HCT116 (cell line): Measurements from ENCODE around the gene SPNS1. TPM values are rescaled to one million over a fixed set of nuclear protein-coding genes. Genes with fewer than 3 reads are reported as not detected.

Source experiments
- ATAC-seq: fragments of 200-7000 bp; cut with Tn5 transposase; 2 replicates; pipeline ENCODE4 v1.9.1; 2020; ENCODE audit warnings: mild to moderate bottlenecking, moderate library complexity
- BruUV-seq: library from RNA; stranded (reverse); fragments of 400-500 nt; replicated peaks from 2 replicates; lab custom pipeline; 2021; lab: Mats Ljungman, UMichigan
- CTCF ChIA-PET: fragments of 300-600 bp; sonication (Branson Sonifier 250); formaldehyde crosslinking; loops from one replicate; lab custom pipeline; 2021; ENCODE audit warnings: antibody characterized with exemption; lab: Charles Lee
- POLR2A ChIA-PET: fragments of 300-600, 350-600 bp; sonication (Branson Sonifier 250); formaldehyde crosslinking; loops from one replicate; lab custom pipeline; 2021; ENCODE audit warnings: antibody characterized with exemption; lab: Charles Lee
- RAD21 ChIA-PET, 2 experiments: fragments of 300-600 bp; sonication (Branson Sonifier 250); formaldehyde crosslinking; loops; one replicate each; lab custom pipeline; 2023; ENCODE audit warnings: low total read pairs in 2 of 2; ENCODE audit not compliant: uncharacterized antibody in 2 of 2, unreplicated experiment in 2 of 2, low non-redundant PET in 1 of 2; lab: Charles Lee
- DNase-seq: peaks from one replicate; pipeline ENCODE4 v3.0.0-alpha.2; 2010; ENCODE audit warnings: low read depth, low spot score
- H2AFZ ChIP-seq: fragments of 200-600 bp; shearing (Covaris generic), sonication (generic); 2 replicates; pipeline ENCODE4 v1.6.1; 2017; ENCODE audit warnings: low read depth, mixed run types, mixed read lengths, antibody characterized with exemption, low read length; ENCODE audit not compliant: poor library complexity, severe bottlenecking
- H3K27ac ChIP-seq: 2 replicates; pipeline ENCODE4 v1.5.1; 2012; ENCODE audit warnings: low read depth, low read length
- H3K27me3 ChIP-seq: fragments of 200-600 bp; sonication (generic); 2 replicates; pipeline ENCODE4 v1.6.1; 2016; ENCODE audit warnings: mixed run types, low read length, mixed read lengths; ENCODE audit not compliant: insufficient read depth
- H3K36me3 ChIP-seq, 2 experiments: fragments of 200-500 bp in 1 of 2; fragments of 200-600 bp in 1 of 2; sonication (Bioruptor generic) in 1 of 2; sonication (generic) in 1 of 2; 2 replicates each; pipeline versions ENCODE4 v1.5.1 to v1.6.1; 2014 to 2016; ENCODE audit warnings: low read length in 2 of 2, inconsistent platforms in 1 of 2, mixed read lengths in 1 of 2, mixed run types in 1 of 2; ENCODE audit not compliant: insufficient read depth in 2 of 2, control insufficient read depth in 1 of 2
- H3K4me1 ChIP-seq, 2 experiments: fragments of 200-600 bp in 1 of 2; sonication (generic) in 1 of 2; 2 replicates each; pipeline versions ENCODE4 v1.5.1 to v1.6.1; 2012 to 2017; ENCODE audit warnings: low read length in 2 of 2, inconsistent platforms in 1 of 2, mild to moderate bottlenecking in 1 of 2, mixed read lengths in 1 of 2, mixed run types in 1 of 2, moderate library complexity in 1 of 2; ENCODE audit not compliant: insufficient read depth in 2 of 2, control insufficient read depth in 1 of 2
- H3K4me2 ChIP-seq: fragments of 200-600 bp; sonication (generic); 2 replicates; pipeline ENCODE4 v1.6.1; 2017; ENCODE audit warnings: mixed run types, low read length, mixed read lengths
- H3K4me3 ChIP-seq, 2 experiments: fragments of 200-600 bp in 1 of 2; sonication (generic) in 1 of 2; replicated peaks in 1 of 2; 2 replicates each; pipeline ENCODE4 v1.5.1; 2011 to 2016; ENCODE audit warnings: low read length in 2 of 2, control low read depth in 1 of 2, low read depth in 1 of 2, mild to moderate bottlenecking in 1 of 2, mixed read lengths in 1 of 2, mixed run types in 1 of 2
- H3K79me2 ChIP-seq: fragments of 200-600 bp; sonication (generic); 2 replicates; pipeline ENCODE4 v1.6.1; 2017; ENCODE audit warnings: mild to moderate bottlenecking, mixed run types, low read length, moderate library complexity, mixed read lengths; ENCODE audit not compliant: insufficient read depth
- H3K9ac ChIP-seq: fragments of 200-600 bp; sonication (generic); 2 replicates; pipeline ENCODE4 v1.6.1; 2016; ENCODE audit warnings: low read length, mixed read lengths
- H3K9me2 ChIP-seq: fragments of 200-600 bp; sonication (generic), shearing (Covaris generic); 2 replicates; pipeline ENCODE4 v1.6.1; 2017; ENCODE audit warnings: mixed run types, mild to moderate bottlenecking, moderate library complexity; ENCODE audit not compliant: insufficient read depth
- H3K9me3 ChIP-seq, 2 experiments: fragments of 200-500 bp in 1 of 2; fragments of 200-600 bp in 1 of 2; sonication (Bioruptor generic) in 1 of 2; sonication (generic) in 1 of 2; 2 replicates each; pipeline ENCODE4 v1.6.1; 2014 to 2017; ENCODE audit warnings: low read length in 2 of 2, mixed read lengths in 2 of 2, inconsistent platforms in 1 of 2, low read depth in 1 of 2, mild to moderate bottlenecking in 1 of 2, mixed run types in 1 of 2, moderate library complexity in 1 of 2; ENCODE audit not compliant: control insufficient read depth in 1 of 2, insufficient read depth in 1 of 2
- H4K20me1 ChIP-seq: fragments of 200-600 bp; sonication (generic), shearing (Covaris generic); 2 replicates; pipeline ENCODE4 v1.6.1; 2017; ENCODE audit warnings: mixed run types, mild to moderate bottlenecking, moderate library complexity; ENCODE audit not compliant: insufficient read depth
- ATF3 ChIP-seq: IDR thresholded peaks from 2 replicates; pipeline ENCODE4 v1.6.1; 2012
- CBX3 ChIP-seq: IDR thresholded peaks from 2 replicates; pipeline ENCODE4 v1.6.1; 2012; ENCODE audit warnings: low read depth
- EGR1 ChIP-seq: IDR thresholded peaks from 2 replicates; pipeline ENCODE4 v1.6.1; 2012; ENCODE audit warnings: low read depth
- ELF1 ChIP-seq: IDR thresholded peaks from 2 replicates; pipeline ENCODE4 v1.6.1; 2012; ENCODE audit warnings: low read depth, borderline replicate concordance
- EZH2 ChIP-seq: fragments of 200-600 bp; sonication (generic); IDR thresholded peaks from 2 replicates; pipeline ENCODE4 v1.6.1; 2017; ENCODE audit warnings: antibody characterized with exemption, mixed run types
- FOSL1 ChIP-seq: IDR thresholded peaks from 2 replicates; pipeline ENCODE4 v1.6.1; 2012; ENCODE audit warnings: low read depth
- POLR2A ChIP-seq: IDR thresholded peaks from 2 replicates; pipeline ENCODE4 v1.7.0; 2011; ENCODE audit warnings: borderline replicate concordance; ENCODE audit not compliant: insufficient read depth, insufficient read length; ENCODE audit errors: extremely low read depth
- POLR2AphosphoS5 ChIP-seq: IDR thresholded peaks from 2 replicates; pipeline ENCODE4 v1.6.1; 2011; ENCODE audit warnings: mild to moderate bottlenecking, low read depth, low read length, moderate library complexity
- REST ChIP-seq: IDR thresholded peaks from 2 replicates; pipeline ENCODE4 v1.6.1; 2012; ENCODE audit warnings: low read depth
- SRF ChIP-seq: IDR thresholded peaks from 2 replicates; pipeline ENCODE4 v1.6.1; 2012; ENCODE audit warnings: low read depth
- TCF7L2 ChIP-seq: IDR thresholded peaks from 2 replicates; pipeline ENCODE4 v1.7.0; 2011; ENCODE audit warnings: borderline replicate concordance, inconsistent platforms; ENCODE audit not compliant: insufficient read depth, insufficient read length; ENCODE audit errors: extremely low read depth
- YY1 ChIP-seq: IDR thresholded peaks from 2 replicates; pipeline ENCODE4 v1.6.1; 2011; ENCODE audit warnings: low read length, low read depth, moderate library complexity, mild to moderate bottlenecking; ENCODE audit not compliant: insufficient replicate concordance; ENCODE audit errors: extremely low read depth
- ZBTB33 ChIP-seq: IDR thresholded peaks from 2 replicates; pipeline ENCODE4 v1.6.1; 2011; ENCODE audit warnings: mild to moderate bottlenecking, low read length, moderate library complexity; ENCODE audit not compliant: insufficient replicate concordance; ENCODE audit errors: extremely low read depth
- ZFX ChIP-seq: fragments of 450-650 bp; IDR thresholded peaks from 2 replicates; pipeline ENCODE4 v1.6.1; 2017
- ZNF274 ChIP-seq: fragments of 200-500 bp; sonication (Bioruptor generic); IDR thresholded peaks from 2 replicates; pipeline ENCODE4 v1.6.1; 2014; ENCODE audit warnings: mild to moderate bottlenecking, low read depth, low read length, inconsistent platforms
- intact Hi-C: fragments of 100-400 bp; cut with micrococcal nuclease; formaldehyde crosslinking; loops from 2 replicates; pipeline ENCODE4 v1.10.0; 2022
- total RNA-seq: library from RNA; stranded (reverse); gene quantifications from one replicate; pipeline ENCODE4 v1.2.1, GENCODE V29; 2021; ENCODE audit not compliant: unreplicated experiment

The SPNS1 gene
- total RNA-seq, 1 experiment from 2014 or later: 32.3 TPM

GRCh38 chr16:28999577-28999976 is 25.0 kb downstream of the SPNS1 start:
- H4K20me1 ChIP-seq: no peaks in the 10 kb centered on the region
- RAD21 ChIA-PET: no interaction called here
- POLR2A ChIA-PET: no interaction called here
- H3K9me3 ChIP-seq: no peaks in the 10 kb centered on the region
- no peaks in the 10 kb centered on the region for H3K36me3 ChIP-seq
- TF ChIP-seq CBX3 (no peak), SRF (no peak), ATF3 (no peak), REST (no peak), TCF7L2 (no peak)
- H3K9me2 ChIP-seq: no peaks in the 10 kb centered on the region
- no peaks in the 10 kb centered on the region for H3K27me3 ChIP-seq
- H3K4me1 ChIP-seq: no peaks in the 10 kb centered on the region
- H3K4me3 ChIP-seq: no peak overlapping the region
- H3K27ac ChIP-seq: no peak overlapping the region
- no TSS peak for BruUV-seq
- ATAC-seq (no peak), DNase-seq (no peak)
- H3K4me2 ChIP-seq: no peak overlapping the region
- H2AFZ ChIP-seq: no peak overlapping the region
- no peak overlapping the region for H3K9ac ChIP-seq
- intact Hi-C loops: no loop called here
- CTCF ChIA-PET: interaction anchor here (1.6 kb wide), 1 partner anchor 22 kb away, joined by 4 read pairs; no protein-coding TSS in a partner anchor
- H3K79me2 ChIP-seq: no peaks in the 10 kb centered on the region

GRCh38 chr16:29000019-29000418 is 25.4 kb downstream of the SPNS1 start:
- Histone ChIP-seq H3K27me3 (no peaks in the 10 kb centered on the region), H3K9me2 (no peaks in the 10 kb centered on the region), H3K9ac (no peak overlapping the region), H4K20me1 (no peaks in the 10 kb centered on the region), H3K27ac (no peak overlapping the region), H3K36me3 (no peaks in the 10 kb centered on the region), H3K9me3 (no peaks in the 10 kb centered on the region), H2AFZ (no peak overlapping the region), H3K4me1 (no peaks in the 10 kb centered on the region), H3K4me3 (no peak overlapping the region), H3K4me2 (no peak overlapping the region), H3K79me2 (no peaks in the 10 kb centered on the region)
- ChIA-PET CTCF (interaction anchor here (1.6 kb wide), 1 partner anchor 22 kb away, joined by 4 read pairs; no protein-coding TSS in a partner anchor), POLR2A (no interaction called here), RAD21 (no interaction called here)
- intact Hi-C loops: no loop called here
- DNase-seq (no peak), ATAC-seq (no peak)
- BruUV-seq: no TSS peak
- TF ChIP-seq POLR2A: no peak
- no peak for TF ChIP-seq YY1
- no peak for TF ChIP-seq ZBTB33
- TF ChIP-seq ZFX: no peak
- TF ChIP-seq ZNF274: no peak
- TF ChIP-seq ELF1: no peak
- no peak for TF ChIP-seq POLR2AphosphoS5
- TF ChIP-seq FOSL1: no peak
- TF ChIP-seq EZH2: no peak
- TF ChIP-seq EGR1: no peak
- no peak for TF ChIP-seq CBX3
